Body of pancreas (tissue), 4 donors: ENCODE data around the gene APOL2.
"Not testable (repeated sequence)": the region's sequence is repeated elsewhere in the genome, so short reads cannot be mapped to it uniquely, and the experiment has no call there.

Source experiments
- POLR2A ChIP-seq, 3 donors: fragments of 450-650 bp; IDR thresholded peaks; one replicate each; pipeline ENCODE4 v1.6.1; 2016; ENCODE audit warnings: antibody characterized with exemption in 3 of 3, mild to moderate bottlenecking in 2 of 3
- TF ChIP-seq, protein P1 (sequence below), 7 experiments: fragments of 450-650 bp in 4 of 7; fragments of 200-600 bp in 3 of 7; sonication (generic) in 3 of 7; IDR thresholded peaks; one replicate each; pipeline ENCODE4 v1.5.1; 2016 to 2019; ENCODE audit warnings: antibody characterized with exemption in 7 of 7

DNA sequence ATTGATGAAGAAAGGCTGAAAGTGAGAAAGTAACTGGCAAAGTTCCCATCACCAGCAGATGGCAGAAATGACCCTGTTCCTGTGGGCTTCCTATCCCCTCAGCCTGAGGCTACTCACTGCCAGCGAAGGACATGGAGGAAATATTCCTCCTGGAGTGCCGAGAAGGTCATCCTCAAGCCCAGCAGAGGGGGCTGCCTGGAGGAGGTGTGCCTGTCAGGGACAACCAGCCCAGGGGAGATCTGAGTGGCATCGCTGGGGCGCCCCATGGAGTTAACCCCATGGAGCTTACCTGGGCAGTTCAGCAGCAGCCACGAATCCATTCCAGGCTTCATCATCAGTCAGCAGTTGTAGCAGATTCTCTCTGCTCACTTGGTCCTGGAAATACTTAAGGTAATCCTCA lies 8.3 kb downstream of the APOL2 start:
- TF ChIP-seq, protein P1, sequence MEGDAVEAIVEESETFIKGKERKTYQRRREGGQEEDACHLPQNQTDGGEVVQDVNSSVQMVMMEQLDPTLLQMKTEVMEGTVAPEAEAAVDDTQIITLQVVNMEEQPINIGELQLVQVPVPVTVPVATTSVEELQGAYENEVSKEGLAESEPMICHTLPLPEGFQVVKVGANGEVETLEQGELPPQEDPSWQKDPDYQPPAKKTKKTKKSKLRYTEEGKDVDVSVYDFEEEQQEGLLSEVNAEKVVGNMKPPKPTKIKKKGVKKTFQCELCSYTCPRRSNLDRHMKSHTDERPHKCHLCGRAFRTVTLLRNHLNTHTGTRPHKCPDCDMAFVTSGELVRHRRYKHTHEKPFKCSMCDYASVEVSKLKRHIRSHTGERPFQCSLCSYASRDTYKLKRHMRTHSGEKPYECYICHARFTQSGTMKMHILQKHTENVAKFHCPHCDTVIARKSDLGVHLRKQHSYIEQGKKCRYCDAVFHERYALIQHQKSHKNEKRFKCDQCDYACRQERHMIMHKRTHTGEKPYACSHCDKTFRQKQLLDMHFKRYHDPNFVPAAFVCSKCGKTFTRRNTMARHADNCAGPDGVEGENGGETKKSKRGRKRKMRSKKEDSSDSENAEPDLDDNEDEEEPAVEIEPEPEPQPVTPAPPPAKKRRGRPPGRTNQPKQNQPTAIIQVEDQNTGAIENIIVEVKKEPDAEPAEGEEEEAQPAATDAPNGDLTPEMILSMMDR (IDR thresholded peaks at IDR 0.05) = not testable (repeated sequence)
- not testable (repeated sequence) for TF ChIP-seq POLR2A (IDR thresholded peaks at IDR 0.05)
